ENCODE data around the gene PA2G4. TPM values are rescaled to one million over a fixed set of nuclear protein-coding genes. Genes with fewer than 3 reads are reported as not detected.
"Not testable (repeated sequence)": the region's sequence is repeated elsewhere in the genome, so short reads cannot be mapped to it uniquely, and the experiment has no call there.

PA2G4 gene
- total RNA-seq, result 100 to 1,000 TPM; 399 to 410 TPM

- H3K36me3 Mint-ChIP-seq, result peaks cover 46% of the 10 kb centered on the region
- no peaks in the 10 kb centered on the region for H3K27me3 Mint-ChIP-seq
- H3K27ac Mint-ChIP-seq, result peak within 1 kb of the TSS; percentile 97
- no peaks in the 10 kb centered on the region for H3K9me3 Mint-ChIP-seq
- peak; percentile 99 for DNase-seq
- intact Hi-C loops (cut with micrococcal nuclease), result loop anchor here (1.0 to 10.0 kb wide), 11 partner anchors 12 to 1119 kb away; partner anchors contain the start of genes DGKA, ESYT1, MYL6B and ORMDL2
- peak within 1 kb of the TSS; percentile 100 for H3K4me3 Mint-ChIP-seq
- POLR2A ChIA-PET, result interaction anchor here (0.7 to 6.1 kb wide), 22 partner anchors 9 to 366 kb away, joined by 3 to 101 read pairs (median 5); partner anchors contain the start of genes CNPY2, DNAJC14, ERBB3 and ESYT1
- H3K4me1 Mint-ChIP-seq (ENCODE audit: low read depth), result peaks cover 34% of the 10 kb centered on the region
- CTCF ChIA-PET, result interaction anchor here (0.7 to 4.9 kb wide), 21 partner anchors 13 to 585 kb away, joined by 3 to 60 read pairs (median 6); partner anchors contain the start of genes DGKA, ERBB3, ESYT1 and MYL6B
Measured at GRCh38 chr12:56104109-56104814, at the start of gene PA2G4. PA2G4 (plus strand) TSS chr12:56104559; CDS start chr12:56104738, 179 bp downstream.

- H3K4me3 Mint-ChIP-seq; DNase-seq; H3K9me3 Mint-ChIP-seq; H3K27ac Mint-ChIP-seq; H3K36me3 Mint-ChIP-seq; H3K27me3 Mint-ChIP-seq; intact Hi-C loops (cut with micrococcal nuclease); CTCF ChIA-PET; H3K4me1 Mint-ChIP-seq (ENCODE audit: low read depth): not testable (repeated sequence)
- POLR2A ChIA-PET, result interaction anchor here (0.6 kb wide), 2 partner anchors 319 to 369 kb away, joined by 3 read pairs; no protein-coding TSS in a partner anchor
Measured at GRCh38 chr12:56059964-56060363, 44.4 kb upstream of the PA2G4 start.

GRCh38 chr12:56061982-56062381, 42.4 kb upstream of the PA2G4 start:
- intact Hi-C loops (cut with micrococcal nuclease), result no loop called here
- no peaks in the 10 kb centered on the region for H3K36me3 Mint-ChIP-seq
- POLR2A ChIA-PET, result no interaction called here

GRCh38 chr12:56062996-56063395, 41.4 kb upstream of the PA2G4 start:
- Mint-ChIP-seq H3K36me3 (no peaks in the 10 kb centered on the region), H3K4me3 (no peak overlapping the region), H3K4me1 (ENCODE audit: low read depth) (peaks cover 4% of the 10 kb centered on the region), H3K27ac (no peak overlapping the region), H3K27me3 (no peaks in the 10 kb centered on the region), H3K9me3 (no peaks in the 10 kb centered on the region)
- intact Hi-C loops (cut with micrococcal nuclease), result no loop called here
- ChIA-PET POLR2A (no interaction called here), CTCF (interaction anchor here (0.5 kb wide), 1 partner anchor 16 kb away, joined by 3 read pairs; no protein-coding TSS in a partner anchor)
- DNase-seq, result no peak

More at GRCh38 chr12:56061982-56062381, 42.4 kb upstream of the PA2G4 start:
- Mint-ChIP-seq H3K27me3 (no peaks in the 10 kb centered on the region), H3K4me3 (no peak overlapping the region), H3K9me3 (no peaks in the 10 kb centered on the region), H3K27ac (no peak overlapping the region), H3K4me1 (ENCODE audit: low read depth) (peaks cover 3% of the 10 kb centered on the region)
- CTCF ChIA-PET, result interaction anchor here (0.9 kb wide), 1 partner anchor 66 kb away, joined by 3 read pairs; no protein-coding TSS in a partner anchor
- no peak for DNase-seq

- intact Hi-C loops (cut with micrococcal nuclease), result no loop called here
- Mint-ChIP-seq H3K36me3 (no peaks in the 10 kb centered on the region), H3K4me3 (no peak overlapping the region), H3K27me3 (no peaks in the 10 kb centered on the region), H3K4me1 (ENCODE audit: low read depth) (peaks cover 4% of the 10 kb centered on the region), H3K27ac (no peak overlapping the region), H3K9me3 (no peaks in the 10 kb centered on the region)
- no peak for DNase-seq
- ChIA-PET CTCF (interaction anchor here (0.6 to 0.9 kb wide), 2 partner anchors 14 to 85 kb away, joined by 3 read pairs; no protein-coding TSS in a partner anchor), POLR2A (no interaction called here)
Measured at GRCh38 chr12:56071648-56072047, 32.7 kb upstream of the PA2G4 start.

- ChIA-PET CTCF (no interaction called here), POLR2A (no interaction called here)
- DNase-seq, result no peak
- no peak overlapping the region for H3K4me3 Mint-ChIP-seq
- H3K4me1 Mint-ChIP-seq (ENCODE audit: low read depth), result no peaks in the 10 kb centered on the region
- no peaks in the 10 kb centered on the region for H3K9me3 Mint-ChIP-seq
- no peaks in the 10 kb centered on the region for H3K36me3 Mint-ChIP-seq
- no peak overlapping the region for H3K27ac Mint-ChIP-seq
- intact Hi-C loops (cut with micrococcal nuclease), result no loop called here
- H3K27me3 Mint-ChIP-seq, result no peaks in the 10 kb centered on the region
Measured at GRCh38 chr12:56074396-56074795, 30.0 kb upstream of the PA2G4 start.

- DNase-seq; H3K9me3 Mint-ChIP-seq; H3K4me3 Mint-ChIP-seq; H3K27ac Mint-ChIP-seq; H3K4me1 Mint-ChIP-seq (ENCODE audit: low read depth); H3K27me3 Mint-ChIP-seq; H3K36me3 Mint-ChIP-seq: not testable (repeated sequence)
- ChIA-PET CTCF (interaction anchor here (0.7 to 3.3 kb wide), 5 partner anchors 10 to 82 kb away, joined by 3 to 16 read pairs (median 3); partner anchors contain the start of gene PA2G4), POLR2A (interaction anchor here (0.6 to 4.9 kb wide), 3 partner anchors 26 to 86 kb away, joined by 3 to 23 read pairs (median 4); partner anchors contain the start of genes PA2G4 and ZC3H10)
- intact Hi-C loops (cut with micrococcal nuclease), result loop anchor here (2.0 kb wide), 1 partner anchor 39 kb away; the partner anchor contains the start of gene RPL41
Measured at GRCh38 chr12:56077966-56078365, 26.4 kb upstream of the PA2G4 start.

- POLR2A ChIA-PET, result interaction anchor here (0.6 to 4.9 kb wide), 2 partner anchors 26 to 86 kb away, joined by 3 to 23 read pairs; partner anchors contain the start of gene PA2G4
- peak overlapping the region; percentile 49 for H3K4me3 Mint-ChIP-seq
Measured at GRCh38 chr12:56078427-56078826, 25.9 kb upstream of the PA2G4 start.

GRCh38 chr12:56078931-56079722, 25.2 kb upstream of the PA2G4 start:
- Mint-ChIP-seq H3K36me3 (no peaks in the 10 kb centered on the region), H3K27me3 (peaks cover 7% of the 10 kb centered on the region), H3K27ac (no peak overlapping the region), H3K4me3 (peak overlapping the region; percentile 74), H3K9me3 (no peaks in the 10 kb centered on the region), H3K4me1 (ENCODE audit: low read depth) (peaks cover 5% of the 10 kb centered on the region)
- CTCF ChIA-PET, result interaction anchor here (0.5 to 3.3 kb wide), 8 partner anchors 12 to 94 kb away, joined by 3 to 16 read pairs (median 4); partner anchors contain the start of genes PA2G4 and ZC3H10
- POLR2A ChIA-PET, result interaction anchor here (4.9 kb wide), 1 partner anchor 25 kb away, joined by 23 read pairs; the partner anchor contains the start of gene PA2G4
- intact Hi-C loops (cut with micrococcal nuclease), result loop anchor here (1.0 to 2.0 kb wide), 2 partner anchors 25 to 38 kb away; partner anchors contain the start of genes PA2G4 and RPL41
- peak; percentile 74 for DNase-seq

More at GRCh38 chr12:56078427-56078826, 25.9 kb upstream of the PA2G4 start:
- Mint-ChIP-seq H3K27me3 (peaks cover 5% of the 10 kb centered on the region), H3K27ac (no peak overlapping the region), H3K36me3 (no peaks in the 10 kb centered on the region), H3K9me3 (no peaks in the 10 kb centered on the region), H3K4me1 (ENCODE audit: low read depth) (peaks cover 5% of the 10 kb centered on the region)
- no peak for DNase-seq
- CTCF ChIA-PET, result interaction anchor here (0.5 to 3.3 kb wide), 6 partner anchors 13 to 83 kb away, joined by 3 to 16 read pairs (median 4); partner anchors contain the start of gene PA2G4
- intact Hi-C loops (cut with micrococcal nuclease), result loop anchor here (2.0 kb wide), 1 partner anchor 38 kb away; the partner anchor contains the start of gene RPL41

- peak; percentile 84 for DNase-seq
- POLR2A ChIA-PET, result interaction anchor here (4.9 kb wide), 1 partner anchor 24 kb away, joined by 23 read pairs; the partner anchor contains the start of gene PA2G4
- peaks cover 7% of the 10 kb centered on the region for H3K27me3 Mint-ChIP-seq
- H3K4me3 Mint-ChIP-seq, result peak within 1 kb of the TSS; percentile 74
- no peak within 1 kb of the TSS for H3K27ac Mint-ChIP-seq
- peaks cover 5% of the 10 kb centered on the region for H3K4me1 Mint-ChIP-seq (ENCODE audit: low read depth)
- H3K9me3 Mint-ChIP-seq, result no peaks in the 10 kb centered on the region
- CTCF ChIA-PET, result interaction anchor here (0.9 to 3.3 kb wide), 10 partner anchors 13 to 113 kb away, joined by 3 to 16 read pairs (median 4); partner anchors contain the start of genes PA2G4 and ZC3H10
- no peaks in the 10 kb centered on the region for H3K36me3 Mint-ChIP-seq
- intact Hi-C loops (cut with micrococcal nuclease), result loop anchor here (1.0 to 2.0 kb wide), 3 partner anchors 24 to 37 kb away; partner anchors contain the start of genes PA2G4 and RPL41
Measured at GRCh38 chr12:56079723-56080555, 24.4 kb upstream of the PA2G4 start, which contains the start of gene ERBB3. ERBB3 (plus strand) TSS chr12:56080165; CDS start chr12:56080301, 136 bp downstream.
